Measurements from ENCODE around the gene IGIP.

- TF ChIP-seq YY1 (IDR thresholded peaks at IDR 0.05; ENCODE audit: insufficient read depth, insufficient read length) (no peak), ZNF274 (IDR thresholded peaks at IDR 0.05; ENCODE audit: low read depth, low read length) (no peak), SUZ12 (IDR thresholded peaks at IDR 0.05; ENCODE audit: extremely low read depth, insufficient read depth, insufficient read length) (no peak)
Measured at GRCh38 chr5:140165101-140165922, 39.6 kb downstream of the IGIP start.

Measured in NT2/D1 (cell line).